Measurements from ENCODE around the gene HECTD1.

Gene HECTD1

GRCh38 chr14:31051023-31051422 lies 156.6 kb downstream of the HECTD1 start:
- no peak for DNase-seq (ENCODE audit: low spot score)

All from hepatic stellate cell (primary cell).